ENCODE measurements around the gene HYAL3.
"Not testable (repeated sequence)": the region's sequence is repeated elsewhere in the genome, so short reads cannot be mapped to it uniquely, and the experiment has no call there.

GRCh38 chr3:50244813-50245212, 54.4 kb downstream of the HYAL3 start:
- not testable (repeated sequence) for TF ChIP-seq CTCF, POLR2A (IDR thresholded peaks at IDR 0.05)

All from lower leg skin (tissue), 3 donors.